Measurements from ENCODE around the gene IL1RN. TPM values are rescaled to one million over a fixed set of nuclear protein-coding genes. Genes with fewer than 3 reads are reported as not detected.
A peak's percentile ranks its signal among the peaks of the same experiment; 100 is the strongest.

The IL1RN gene
- total and polyA plus RNA-seq, 2 of the 13 experiments (the other 11 are each of a cell fraction or from before 2014, with no cell fraction given), result 21.2 to 101 TPM

DNA sequence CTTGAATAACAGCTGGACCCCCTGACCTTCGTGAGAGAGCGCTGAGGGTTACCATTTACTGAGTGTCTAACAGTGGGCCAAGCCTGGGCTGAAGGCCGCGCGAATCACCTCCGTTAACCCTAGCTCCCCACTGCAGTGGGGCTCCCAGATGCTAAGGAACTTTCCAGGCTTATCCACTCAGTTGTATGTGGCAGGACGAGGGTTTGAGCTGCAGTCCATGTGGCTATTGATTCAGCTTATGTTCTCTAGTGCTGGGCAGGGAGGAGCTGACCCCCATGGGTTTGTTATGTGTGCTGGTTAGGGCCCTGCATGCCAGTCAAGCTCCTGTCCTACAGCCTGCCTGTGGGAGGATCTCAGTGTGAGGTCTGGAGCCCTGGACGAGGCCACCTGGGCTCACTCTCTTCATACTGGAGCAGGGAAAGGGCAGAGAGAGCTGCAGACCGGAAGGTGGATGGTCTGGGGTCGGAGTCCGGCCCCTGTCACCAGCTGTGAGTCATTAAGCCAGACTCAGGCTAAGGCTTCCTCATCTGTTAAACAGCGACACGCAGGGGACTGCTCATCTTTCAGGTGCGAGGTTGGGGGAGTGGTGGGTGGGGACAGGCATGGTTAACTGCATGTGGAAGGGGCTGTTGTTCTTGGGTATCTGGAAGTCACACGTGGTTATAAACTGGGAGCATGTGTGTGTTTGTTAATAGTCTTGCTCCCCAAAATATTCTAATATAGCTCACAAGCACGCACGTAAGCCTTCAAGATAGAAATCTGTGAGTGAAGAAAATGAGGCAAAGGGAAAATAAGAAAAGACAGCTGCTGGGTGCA, 52.9 kb downstream of the IL1RN start (continued):
- TF ChIP-seq, protein P1, sequence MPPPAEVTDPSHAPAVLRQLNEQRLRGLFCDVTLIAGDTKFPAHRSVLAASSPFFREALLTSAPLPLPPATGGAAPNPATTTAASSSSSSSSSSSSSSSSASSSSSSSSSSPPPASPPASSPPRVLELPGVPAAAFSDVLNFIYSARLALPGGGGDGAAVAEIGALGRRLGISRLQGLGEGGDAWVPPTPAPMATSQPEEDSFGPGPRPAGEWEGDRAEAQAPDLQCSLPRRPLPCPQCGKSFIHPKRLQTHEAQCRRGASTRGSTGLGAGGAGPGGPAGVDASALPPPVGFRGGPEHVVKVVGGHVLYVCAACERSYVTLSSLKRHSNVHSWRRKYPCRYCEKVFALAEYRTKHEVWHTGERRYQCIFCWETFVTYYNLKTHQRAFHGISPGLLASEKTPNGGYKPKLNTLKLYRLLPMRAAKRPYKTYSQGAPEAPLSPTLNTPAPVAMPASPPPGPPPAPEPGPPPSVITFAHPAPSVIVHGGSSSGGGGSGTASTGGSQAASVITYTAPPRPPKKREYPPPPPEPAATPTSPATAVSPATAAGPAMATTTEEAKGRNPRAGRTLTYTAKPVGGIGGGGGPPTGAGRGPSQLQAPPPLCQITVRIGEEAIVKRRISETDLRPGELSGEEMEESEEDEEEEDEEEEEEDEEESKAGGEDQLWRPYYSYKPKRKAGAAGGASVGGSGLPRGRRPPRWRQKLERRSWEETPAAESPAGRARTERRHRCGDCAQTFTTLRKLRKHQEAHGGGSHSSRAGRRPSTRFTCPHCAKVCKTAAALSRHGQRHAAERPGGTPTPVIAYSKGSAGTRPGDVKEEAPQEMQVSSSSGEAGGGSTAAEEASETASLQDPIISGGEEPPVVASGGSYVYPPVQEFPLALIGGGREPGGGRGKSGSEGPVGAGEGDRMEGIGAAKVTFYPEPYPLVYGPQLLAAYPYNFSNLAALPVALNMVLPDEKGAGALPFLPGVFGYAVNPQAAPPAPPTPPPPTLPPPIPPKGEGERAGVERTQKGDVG (CRISPR knock-in tag; IDR thresholded peaks at IDR 0.05; ENCODE audit: borderline replicate concordance), result no peak; the same call in 1 of the 2 replicates
- no peak for TF ChIP-seq NONO (IDR thresholded peaks at IDR 0.05)
- peak; percentile 57; the same call in 1 of the 2 replicates for TF ChIP-seq NONO (CRISPR knock-in tag; conservative IDR thresholded peaks at IDR 0.05)
- peak; percentile 14; the same call in 1 of the 2 replicates for TF ChIP-seq ONECUT2 (CRISPR knock-in tag; IDR thresholded peaks at IDR 0.05)
- no peak for TF ChIP-seq BCL3 (CRISPR knock-in tag; IDR thresholded peaks at IDR 0.05)
- TF ChIP-seq SP5 (CRISPR knock-in tag; IDR thresholded peaks at IDR 0.05; ENCODE audit: borderline replicate concordance, low read depth), result no peak
- TF ChIP-seq, protein P2, sequence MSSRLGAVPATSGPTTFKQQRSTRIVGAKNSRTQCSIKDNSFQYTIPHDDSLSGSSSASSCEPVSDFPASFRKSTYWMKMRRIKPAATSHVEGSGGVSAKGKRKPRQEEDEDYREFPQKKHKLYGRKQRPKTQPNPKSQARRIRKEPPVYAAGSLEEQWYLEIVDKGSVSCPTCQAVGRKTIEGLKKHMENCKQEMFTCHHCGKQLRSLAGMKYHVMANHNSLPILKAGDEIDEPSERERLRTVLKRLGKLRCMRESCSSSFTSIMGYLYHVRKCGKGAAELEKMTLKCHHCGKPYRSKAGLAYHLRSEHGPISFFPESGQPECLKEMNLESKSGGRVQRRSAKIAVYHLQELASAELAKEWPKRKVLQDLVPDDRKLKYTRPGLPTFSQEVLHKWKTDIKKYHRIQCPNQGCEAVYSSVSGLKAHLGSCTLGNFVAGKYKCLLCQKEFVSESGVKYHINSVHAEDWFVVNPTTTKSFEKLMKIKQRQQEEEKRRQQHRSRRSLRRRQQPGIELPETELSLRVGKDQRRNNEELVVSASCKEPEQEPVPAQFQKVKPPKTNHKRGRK (CRISPR knock-in tag; IDR thresholded peaks at IDR 0.05), result no peak
- TF ChIP-seq NCOR1 (IDR thresholded peaks at IDR 0.05; ENCODE audit: borderline replicate concordance, low read length), result no peak; the same call in 1 of the 2 replicates
- no peak for TF ChIP-seq AHR (CRISPR knock-in tag; IDR thresholded peaks at IDR 0.05)
- 0 out of 2 replicates have a peak, but pooled peaks have one; percentile 50 for TF ChIP-seq SMAD1 (CRISPR knock-in tag; IDR thresholded peaks at IDR 0.05; ENCODE audit: borderline replicate concordance, low read depth)
- TF ChIP-seq, protein P3, sequence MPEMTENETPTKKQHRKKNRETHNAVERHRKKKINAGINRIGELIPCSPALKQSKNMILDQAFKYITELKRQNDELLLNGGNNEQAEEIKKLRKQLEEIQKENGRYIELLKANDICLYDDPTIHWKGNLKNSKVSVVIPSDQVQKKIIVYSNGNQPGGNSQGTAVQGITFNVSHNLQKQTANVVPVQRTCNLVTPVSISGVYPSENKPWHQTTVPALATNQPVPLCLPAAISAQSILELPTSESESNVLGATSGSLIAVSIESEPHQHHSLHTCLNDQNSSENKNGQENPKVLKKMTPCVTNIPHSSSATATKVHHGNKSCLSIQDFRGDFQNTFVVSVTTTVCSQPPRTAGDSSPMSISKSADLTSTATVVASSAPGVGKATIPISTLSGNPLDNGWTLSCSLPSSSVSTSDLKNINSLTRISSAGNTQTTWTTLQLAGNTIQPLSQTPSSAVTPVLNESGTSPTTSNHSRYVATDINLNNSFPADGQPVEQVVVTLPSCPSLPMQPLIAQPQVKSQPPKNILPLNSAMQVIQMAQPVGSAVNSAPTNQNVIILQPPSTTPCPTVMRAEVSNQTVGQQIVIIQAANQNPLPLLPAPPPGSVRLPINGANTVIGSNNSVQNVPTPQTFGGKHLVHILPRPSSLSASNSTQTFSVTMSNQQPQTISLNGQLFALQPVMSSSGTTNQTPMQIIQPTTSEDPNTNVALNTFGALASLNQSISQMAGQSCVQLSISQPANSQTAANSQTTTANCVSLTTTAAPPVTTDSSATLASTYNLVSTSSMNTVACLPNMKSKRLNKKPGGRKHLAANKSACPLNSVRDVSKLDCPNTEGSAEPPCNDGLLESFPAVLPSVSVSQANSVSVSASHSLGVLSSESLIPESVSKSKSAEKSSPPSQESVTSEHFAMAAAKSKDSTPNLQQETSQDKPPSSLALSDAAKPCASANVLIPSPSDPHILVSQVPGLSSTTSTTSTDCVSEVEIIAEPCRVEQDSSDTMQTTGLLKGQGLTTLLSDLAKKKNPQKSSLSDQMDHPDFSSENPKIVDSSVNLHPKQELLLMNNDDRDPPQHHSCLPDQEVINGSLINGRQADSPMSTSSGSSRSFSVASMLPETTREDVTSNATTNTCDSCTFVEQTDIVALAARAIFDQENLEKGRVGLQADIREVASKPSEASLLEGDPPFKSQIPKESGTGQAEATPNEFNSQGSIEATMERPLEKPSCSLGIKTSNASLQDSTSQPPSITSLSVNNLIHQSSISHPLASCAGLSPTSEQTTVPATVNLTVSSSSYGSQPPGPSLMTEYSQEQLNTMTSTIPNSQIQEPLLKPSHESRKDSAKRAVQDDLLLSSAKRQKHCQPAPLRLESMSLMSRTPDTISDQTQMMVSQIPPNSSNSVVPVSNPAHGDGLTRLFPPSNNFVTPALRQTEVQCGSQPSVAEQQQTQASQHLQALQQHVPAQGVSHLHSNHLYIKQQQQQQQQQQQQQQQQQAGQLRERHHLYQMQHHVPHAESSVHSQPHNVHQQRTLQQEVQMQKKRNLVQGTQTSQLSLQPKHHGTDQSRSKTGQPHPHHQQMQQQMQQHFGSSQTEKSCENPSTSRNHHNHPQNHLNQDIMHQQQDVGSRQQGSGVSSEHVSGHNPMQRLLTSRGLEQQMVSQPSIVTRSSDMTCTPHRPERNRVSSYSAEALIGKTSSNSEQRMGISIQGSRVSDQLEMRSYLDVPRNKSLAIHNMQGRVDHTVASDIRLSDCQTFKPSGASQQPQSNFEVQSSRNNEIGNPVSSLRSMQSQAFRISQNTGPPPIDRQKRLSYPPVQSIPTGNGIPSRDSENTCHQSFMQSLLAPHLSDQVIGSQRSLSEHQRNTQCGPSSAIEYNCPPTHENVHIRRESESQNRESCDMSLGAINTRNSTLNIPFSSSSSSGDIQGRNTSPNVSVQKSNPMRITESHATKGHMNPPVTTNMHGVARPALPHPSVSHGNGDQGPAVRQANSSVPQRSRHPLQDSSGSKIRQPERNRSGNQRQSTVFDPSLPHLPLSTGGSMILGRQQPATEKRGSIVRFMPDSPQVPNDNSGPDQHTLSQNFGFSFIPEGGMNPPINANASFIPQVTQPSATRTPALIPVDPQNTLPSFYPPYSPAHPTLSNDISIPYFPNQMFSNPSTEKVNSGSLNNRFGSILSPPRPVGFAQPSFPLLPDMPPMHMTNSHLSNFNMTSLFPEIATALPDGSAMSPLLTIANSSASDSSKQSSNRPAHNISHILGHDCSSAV (CRISPR knock-in tag; IDR thresholded peaks at IDR 0.05; ENCODE audit: borderline replicate concordance), result no peak
- no peak for TF ChIP-seq ZNF530 (CRISPR knock-in tag; IDR thresholded peaks at IDR 0.05; ENCODE audit: low read depth)
- TF ChIP-seq ZNF343 (CRISPR knock-in tag; IDR thresholded peaks at IDR 0.05), result no peak
